Activated T-helper 1 cell treated with Interleukin-2 at 50 U/mL for 16 hours (primary cell): ENCODE results near the gene COL28A1.

Experiments used
- DNase-seq: peaks from one replicate; pipeline ENCODE4 v3.0.0-alpha.2; 2020; ENCODE audit warnings: low read depth

Gene COL28A1

DNA sequence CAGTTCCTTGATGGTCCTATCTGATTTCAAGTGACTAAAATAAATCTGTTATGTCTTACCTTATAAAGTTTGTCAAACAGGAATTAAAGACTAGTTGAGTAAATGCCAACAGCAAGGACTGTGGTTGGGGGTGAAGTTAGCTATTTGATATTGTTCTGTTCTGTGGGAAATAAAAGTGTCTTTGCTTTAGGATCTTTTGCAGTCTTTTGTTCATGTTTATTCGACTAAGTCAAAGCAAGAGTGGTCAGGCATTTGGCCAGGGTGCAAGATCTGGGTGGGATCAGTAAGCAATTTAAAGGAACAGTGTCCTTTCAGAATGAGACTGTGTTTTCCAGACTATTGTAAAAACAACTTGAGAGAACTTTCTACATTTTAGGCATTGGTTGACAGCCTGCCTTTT, at the start of gene COL28A1:
COL28A1 (minus strand) TSS at position 183 of the 400 bp plus-strand sequence. CDS start 2,998 bp downstream, outside the sequence.
- DNase-seq: no peak

DNA sequence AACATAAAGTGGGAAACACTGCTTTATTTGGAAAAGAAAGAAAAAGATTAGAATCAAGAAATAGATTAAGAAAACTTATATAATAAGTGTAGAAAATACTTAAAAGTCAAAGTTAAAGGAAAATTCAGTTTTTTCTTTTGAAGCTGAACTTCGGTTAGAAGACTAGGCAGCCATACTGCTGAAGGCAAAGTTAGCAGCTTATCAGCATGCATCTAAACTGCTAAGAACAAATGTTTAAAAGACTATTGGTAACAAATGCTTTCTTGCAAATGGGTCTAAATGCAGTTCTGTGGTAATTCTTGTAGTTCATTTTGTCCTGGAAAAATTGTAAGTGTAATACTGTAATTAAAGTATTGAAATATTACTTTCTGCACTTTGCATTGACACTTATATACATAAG, 49.0 kb upstream of the COL28A1 start:
- no peak for DNase-seq

DNA sequence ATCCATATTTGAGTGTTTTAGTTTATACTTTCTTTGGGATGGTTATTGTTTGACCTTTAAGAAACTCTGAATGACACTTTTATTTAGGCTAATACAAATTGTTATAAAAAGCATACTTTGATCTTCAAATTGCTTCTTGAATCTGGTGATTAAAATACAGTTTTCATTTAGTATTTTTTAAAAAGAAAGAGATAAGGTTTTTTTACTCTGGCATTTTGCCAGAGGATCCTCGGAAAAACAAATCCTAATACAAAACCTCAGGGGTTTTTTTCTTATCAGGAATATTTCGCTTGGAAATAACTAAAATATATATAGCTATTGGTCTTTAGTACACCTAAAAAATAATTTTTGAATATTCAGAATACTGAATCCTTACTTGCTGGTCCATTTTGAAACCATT, 48.1 kb upstream of the COL28A1 start:
- no peak for DNase-seq

DNA sequence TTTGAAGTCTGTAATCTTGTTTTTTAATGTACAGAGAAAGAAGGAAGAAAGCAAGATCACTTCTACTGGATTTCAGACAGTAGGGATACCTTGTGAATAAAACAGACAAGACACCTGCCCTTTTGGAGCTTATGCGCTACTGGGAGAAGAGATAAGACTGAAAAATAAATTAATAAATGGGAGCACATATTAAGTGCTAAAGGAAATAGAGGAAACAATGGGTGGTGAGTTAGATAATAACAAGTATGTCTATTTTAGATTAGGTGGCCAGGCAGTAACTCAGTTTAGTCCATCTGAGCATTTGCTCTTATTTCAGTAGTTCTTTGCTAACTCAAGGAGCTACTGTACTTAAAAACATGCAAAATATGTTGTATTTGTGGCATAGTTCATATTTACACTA, 46.9 kb upstream of the COL28A1 start:
- DNase-seq: no peak

DNA sequence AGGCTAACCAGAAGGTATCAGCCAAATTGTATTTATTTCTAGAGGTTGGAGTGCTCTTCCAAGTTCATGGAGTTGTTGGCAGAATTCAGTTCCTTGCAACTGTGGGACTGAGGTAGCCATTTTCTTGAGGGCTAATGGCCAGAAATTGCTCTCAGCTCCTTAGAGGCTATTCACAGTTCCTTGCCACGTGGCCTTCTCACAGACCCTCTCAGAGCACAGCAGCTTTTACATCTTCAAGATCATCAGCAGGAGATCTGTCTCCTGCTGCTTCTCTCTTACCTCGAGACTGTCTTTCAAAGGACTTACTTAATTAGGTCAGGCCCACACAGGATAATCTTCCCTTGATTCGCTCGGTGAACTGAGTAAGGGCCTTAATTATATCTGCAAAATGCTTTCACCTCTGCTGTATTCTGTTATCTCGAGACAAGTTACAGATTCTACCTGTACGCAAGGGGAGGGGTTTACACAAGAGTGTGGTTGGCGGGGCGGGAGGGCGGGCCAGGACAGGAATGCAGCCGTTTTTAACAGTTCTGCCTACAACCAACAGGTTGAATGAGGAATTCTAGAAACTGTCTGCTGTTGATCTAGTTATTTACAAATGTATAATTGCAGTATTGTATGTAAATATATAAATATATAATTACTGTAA, 46.0 kb upstream of the COL28A1 start:
- DNase-seq: no peak

DNA sequence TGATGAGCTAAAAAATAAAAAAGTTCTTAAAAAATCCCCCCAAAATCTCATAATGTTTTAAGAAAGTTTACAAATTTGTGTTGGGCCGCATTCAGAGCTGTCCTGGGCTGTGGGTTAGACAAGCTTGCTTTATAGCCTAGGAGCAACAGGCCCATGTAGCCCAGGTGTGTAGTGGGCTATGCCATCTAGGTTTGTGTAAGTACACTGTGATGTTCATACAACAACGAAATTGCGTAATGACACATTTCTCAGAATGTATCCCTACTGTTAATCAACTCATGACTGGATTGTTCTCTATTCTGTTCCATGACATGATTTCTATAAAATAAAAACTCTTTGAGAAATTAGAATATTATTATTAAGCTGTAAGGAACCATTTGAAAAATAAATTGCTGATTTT, 44.0 kb upstream of the COL28A1 start:
- DNase-seq: no peak

DNA sequence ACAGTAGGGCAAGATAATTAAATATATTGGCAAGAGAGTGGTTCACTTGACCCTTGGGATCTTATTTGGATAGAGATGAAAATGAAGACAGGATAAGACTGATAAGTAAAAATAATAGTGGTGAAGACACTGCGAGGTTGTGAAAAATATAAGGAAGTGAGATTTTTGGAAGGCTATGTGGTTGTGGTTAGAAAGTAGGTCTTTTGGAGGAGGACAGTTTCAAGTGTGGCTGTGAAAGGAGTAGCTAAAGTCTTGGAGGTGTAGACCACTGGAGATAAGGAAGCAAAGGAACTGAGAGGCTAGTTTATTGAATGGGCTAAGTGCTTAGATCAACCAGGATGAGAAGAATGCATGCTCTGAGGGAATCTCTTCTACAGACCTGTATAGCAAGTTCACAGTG, 42.2 kb upstream of the COL28A1 start:
- no peak for DNase-seq

DNA sequence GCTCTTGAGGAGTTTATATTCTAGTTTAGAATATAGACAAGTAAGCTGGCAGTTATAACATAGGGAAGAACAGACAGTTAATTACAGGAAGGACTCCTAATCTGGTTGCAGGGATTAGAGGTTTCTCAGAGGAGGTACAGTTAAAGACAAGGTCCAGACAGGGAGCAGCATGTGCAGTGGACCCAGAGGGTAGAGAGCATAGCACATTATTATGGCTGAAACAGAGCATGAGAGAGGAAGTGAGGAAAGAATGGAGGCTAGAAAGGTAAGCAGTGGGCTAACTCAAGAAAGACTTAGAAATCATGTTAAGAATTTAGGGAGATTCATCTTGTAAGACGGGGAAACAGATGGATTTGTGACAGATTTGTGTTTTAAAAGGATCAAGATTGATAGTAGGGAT, 40.7 kb upstream of the COL28A1 start:
- no peak for DNase-seq

DNA sequence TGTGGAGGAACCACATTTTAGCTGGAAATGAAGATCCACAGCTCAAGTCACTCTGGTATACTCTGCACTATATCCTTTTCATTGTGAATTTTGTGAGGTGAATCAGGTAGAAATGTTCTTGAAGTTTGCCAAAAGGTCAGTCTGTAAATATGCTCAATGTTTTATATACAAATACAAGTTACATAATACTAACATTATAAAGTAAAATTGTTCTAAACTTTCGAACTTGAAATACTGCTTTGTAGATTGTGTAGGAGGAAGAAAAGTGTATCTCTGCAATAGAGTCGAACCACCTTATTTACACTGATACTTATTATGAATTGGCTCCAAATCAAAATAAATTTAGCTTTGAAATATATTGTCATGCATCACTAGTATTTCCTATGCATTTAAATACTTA, 38.0 kb upstream of the COL28A1 start:
- DNase-seq: no peak

DNA sequence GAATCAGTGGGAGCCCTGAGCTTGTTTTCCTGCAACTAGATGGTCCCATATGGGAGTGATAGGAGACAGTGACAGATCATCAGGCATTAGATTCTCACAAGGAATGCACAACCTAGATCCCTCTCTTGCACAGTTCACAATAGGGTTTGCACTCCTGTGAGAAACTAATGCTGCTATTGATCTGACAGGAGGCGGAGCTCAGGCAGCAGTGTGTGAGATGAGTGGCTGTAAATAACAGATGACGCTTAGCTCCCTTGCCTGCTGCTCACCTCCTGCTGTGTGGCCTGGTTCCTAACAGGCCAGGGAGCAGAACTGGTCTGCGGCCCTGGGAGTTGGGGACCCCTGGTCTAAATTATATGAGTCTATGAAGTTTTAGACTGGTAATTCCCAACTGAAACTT, 34.9 kb upstream of the COL28A1 start:
- no peak for DNase-seq

DNA sequence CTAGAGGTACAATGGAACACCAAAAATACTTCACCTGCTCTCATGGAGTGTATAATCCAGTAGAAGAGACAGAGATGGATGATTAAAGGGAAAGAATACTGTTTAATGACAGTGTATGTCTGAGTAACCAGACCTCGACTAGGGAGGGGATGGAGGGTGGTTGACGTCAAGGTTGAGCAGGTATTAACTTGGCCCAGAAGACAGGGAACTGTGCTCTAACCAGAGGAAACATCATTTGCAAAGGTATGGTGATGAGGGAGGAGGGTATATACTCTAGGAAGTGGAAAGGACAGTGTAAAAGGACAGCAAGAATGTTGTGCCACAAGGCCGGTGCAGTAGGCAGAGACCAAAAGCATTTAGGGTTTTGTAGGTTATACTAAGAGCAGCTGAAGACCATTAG, 33.9 kb upstream of the COL28A1 start:
- DNase-seq: no peak

DNA sequence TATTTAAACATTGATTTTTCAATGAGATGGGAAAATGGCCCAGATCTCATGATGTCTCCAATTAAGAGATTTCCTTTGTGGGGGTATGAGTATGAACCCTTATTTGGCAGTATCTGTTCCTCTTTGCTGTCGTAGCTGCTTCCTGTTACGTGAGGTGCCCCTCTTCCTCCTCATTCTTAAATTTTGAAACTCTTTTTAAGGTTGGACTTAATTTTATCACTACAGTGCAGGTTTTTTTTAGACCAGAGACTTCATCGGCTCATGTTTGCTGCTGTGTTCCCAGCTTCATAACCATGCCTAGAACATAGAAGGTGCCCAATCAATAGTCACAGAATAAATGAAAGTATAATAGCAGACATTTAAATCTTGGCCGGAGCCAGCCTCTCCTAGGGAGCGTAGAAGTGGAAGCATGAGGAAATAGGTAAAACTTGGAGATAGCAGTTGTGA, 33.4 kb upstream of the COL28A1 start:
- no peak for DNase-seq

DNA sequence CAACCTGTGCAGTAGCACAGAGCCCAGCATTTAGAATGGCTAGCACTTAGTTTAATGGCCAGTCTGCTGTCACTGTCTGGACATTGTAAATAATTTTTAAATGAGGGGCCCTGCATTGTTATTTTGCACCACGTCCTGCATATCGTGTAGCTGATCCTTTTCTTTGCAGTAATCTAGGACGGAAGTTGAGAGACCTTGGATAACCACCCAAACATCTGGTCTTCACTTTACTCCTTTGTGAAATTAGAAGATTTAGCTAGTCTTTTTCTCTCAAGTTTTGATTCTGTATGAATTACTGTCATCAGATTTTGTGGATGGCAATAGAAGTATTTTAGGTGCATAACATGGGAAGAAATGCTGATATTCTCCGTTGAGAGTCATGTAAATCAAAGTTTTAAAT, 32.9 kb upstream of the COL28A1 start:
- DNase-seq: no peak

DNA sequence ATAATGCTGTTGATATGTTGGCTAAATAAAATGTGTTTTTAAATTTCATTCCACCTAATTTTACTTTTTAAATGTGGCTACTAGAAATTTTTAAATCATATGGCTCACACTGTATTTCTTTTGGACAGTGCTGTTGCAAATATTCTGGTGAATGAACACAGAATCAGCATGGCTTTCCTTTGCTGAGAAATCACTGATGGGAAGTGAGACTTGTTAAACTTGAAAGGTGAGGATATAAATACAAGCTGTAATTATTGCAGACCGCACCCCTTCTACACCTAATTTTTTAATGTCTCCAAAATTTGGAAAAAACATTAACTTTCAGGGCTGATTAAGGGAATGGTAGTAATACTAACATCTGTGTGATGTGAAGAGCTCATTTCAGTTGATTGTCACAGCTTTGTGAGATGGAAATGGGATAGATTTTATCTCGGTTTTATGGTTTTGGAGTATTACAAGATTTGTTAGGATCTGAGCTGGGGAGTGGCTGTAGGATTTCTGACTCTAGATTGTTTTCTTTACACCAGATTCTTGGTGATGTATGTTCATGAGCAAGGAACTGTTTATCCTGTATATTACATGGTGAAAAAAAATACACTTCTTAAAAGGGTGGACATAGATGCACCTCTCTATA, 32.3 kb upstream of the COL28A1 start:
- no peak for DNase-seq

DNA sequence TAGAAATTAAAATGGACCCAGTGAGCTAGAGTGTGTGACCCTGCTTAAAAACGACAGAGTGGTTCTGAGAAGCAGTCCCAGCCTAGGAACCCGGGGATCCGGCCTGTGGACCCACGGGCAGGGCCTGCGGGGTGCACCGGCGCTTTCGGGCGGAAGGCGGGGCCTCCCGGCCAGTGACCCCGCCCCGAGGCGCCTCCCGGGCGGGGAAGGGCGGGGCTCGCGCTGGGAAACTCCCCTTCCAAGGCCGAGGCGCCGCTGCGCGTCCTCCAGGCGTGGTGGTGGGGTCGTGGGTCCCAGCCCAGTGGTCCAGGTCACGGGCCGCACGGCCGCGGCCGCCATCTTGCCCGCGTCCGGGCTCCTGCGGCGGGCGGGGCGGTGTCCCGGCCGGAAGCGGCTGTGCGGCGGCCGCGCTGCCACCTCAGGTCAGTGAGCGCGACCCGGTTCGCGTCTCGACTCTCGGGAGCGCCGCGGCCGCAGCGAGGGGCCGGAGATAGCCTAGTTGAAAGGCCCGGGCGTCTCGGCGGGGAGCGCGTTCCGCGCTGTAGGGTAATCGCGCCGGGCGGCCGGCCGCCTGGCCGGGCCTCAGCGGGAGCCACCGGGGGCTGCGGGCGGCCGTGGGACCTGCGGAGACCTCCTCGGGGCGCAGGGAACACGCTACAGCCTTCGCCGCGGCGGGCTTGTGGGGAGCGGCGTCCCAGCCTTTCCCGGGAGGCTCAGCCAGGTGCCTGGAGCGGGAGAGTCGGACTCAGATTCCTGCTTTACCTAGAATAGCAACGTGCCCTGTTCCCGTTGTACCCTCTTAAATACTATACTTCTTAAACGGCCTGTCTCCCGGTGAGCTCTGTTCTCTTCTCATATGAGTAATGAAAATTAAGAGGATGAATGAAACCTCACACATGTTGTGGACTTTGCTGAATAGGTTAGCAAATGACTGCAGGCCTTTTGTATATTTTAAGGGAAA, 31.3 kb upstream of the COL28A1 start, which contains the start of gene MIOS:
MIOS (plus strand) TSS at position 234 of the 961 bp plus-strand sequence. CDS start 5,592 bp downstream, outside the sequence.
- peak; percentile 74 for DNase-seq

DNA sequence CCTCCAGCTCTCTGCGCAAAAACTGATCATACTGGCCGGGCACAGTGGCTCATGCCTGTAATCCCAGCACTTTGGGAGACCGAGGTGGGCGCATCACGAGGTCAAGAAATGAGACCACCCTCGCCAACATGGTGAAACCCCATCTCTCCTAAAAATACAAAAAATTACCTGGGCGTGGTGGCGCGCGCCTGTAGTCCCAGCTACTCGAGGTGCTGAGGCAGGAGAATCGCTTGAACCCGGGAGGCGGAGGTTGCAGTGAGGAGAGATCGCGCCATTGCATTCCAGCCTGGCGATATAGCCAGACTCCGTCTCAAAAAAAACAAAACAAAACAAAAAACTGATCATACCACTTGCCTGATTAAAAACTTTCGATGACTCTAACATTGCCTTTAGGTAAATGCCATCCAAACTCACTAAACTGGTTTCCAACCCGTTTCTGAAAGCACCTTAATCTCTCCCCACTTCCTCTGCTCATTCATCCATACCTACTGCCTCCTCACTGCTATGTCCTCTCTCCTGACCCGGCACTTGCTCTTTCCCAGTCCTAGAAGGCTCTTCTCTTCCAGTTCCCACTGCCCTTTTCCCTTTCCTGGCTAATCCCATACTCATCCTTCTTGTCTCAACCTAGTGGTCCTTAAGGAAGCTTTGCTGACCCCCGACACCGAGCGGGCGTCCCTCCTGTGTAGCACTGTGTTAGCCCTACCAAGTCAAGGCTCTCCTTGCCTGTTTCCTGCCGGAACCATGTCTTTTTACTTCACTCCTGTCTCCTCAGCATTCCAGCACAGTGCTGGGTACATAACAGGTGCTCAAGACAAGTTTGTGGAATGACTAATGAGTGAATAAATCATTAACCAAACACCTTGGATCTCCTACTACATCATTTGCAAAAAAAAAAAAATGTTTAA, 30.3 kb upstream of the COL28A1 start:
- DNase-seq: no peak

DNA sequence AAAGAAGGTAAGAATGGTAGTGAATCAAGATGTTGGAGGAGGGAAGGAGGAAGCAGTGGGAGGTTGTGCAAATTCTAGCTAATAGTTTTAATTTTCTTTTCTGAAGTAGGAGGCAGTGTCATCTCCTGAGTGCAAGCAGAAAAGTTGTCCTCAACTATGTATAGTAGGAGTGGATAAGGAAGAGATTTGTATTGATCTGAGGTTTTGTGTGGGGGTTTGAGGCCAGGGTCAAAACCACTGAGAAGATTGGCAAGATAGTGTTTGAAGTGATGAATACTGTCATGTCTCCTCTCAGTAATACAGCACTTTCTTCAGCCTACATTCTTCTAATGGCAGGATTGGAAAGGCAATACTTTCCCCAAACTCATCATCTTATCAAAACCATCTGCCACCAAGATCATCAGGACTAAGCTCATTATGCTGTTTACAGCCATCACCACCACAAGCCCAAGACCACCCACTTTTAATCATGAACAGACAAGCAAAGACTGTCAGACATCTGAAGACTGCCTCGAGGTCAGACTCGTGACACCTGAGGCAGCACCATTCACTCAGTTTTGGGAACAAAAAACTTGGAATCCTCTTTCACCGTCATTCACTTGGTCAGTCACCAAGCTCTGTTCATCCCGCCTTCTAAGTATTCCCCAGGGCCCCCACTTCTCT, 29.5 kb upstream of the COL28A1 start:
- no peak for DNase-seq

DNA sequence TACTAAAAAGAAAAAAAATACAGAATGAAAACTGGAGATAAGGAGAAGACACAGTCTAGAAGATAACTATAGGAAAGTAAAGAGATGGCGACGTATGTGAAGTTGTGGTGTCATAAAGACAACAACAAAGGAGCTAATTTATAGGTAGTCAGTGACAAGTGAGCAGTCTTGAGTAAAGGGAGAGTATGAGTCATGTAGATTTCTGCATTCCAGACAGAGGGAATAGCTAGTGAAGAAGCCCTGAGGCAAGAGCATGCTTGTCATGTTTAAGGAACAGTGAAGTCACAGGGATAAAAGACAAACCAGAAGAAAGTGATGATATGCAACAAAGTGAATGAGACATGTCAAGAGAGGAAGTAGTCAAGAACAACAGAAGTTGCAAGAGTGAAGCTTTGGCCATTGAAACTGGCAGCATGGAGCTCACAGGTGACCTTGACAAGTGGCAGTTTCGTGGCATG, 28.7 kb upstream of the COL28A1 start:
- no peak for DNase-seq

DNA sequence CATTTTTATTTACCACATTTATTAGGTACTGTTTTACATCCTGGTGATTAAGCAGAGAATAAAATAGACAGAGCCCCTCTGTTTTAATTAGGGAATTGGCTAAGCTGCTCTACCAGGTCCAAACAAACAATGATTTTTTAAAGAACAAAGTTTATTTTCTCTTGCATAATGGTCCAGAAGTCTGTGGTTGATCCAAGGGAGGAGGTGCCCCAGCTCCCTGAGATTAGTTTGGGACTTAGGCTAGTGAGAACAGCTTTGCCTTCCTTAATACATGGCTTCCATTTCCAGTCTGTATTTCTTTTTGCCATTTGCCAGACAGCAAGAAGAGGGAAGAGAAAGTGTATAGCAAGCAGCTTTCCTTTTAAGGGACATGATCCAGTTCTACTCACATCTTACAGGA, 28.1 kb upstream of the COL28A1 start:
- no peak for DNase-seq

DNA sequence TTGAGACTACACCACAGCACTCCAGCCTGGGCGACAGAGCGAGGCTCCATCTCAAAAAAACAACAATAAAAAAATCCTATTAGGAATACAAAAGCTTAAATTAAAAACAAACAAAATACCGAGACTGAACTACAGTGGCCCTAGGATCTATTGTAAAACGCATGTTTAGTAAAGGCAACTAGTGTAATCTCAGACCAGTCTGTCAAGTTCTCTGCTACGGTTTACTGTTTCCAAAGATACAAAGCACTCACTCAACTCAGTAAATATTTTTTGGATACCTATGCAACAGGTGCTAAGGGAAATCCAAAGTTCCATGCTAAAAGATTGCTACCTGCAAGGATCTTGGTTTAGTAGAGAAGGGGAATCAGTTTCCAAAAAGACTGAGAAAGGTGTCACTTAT, 27.6 kb upstream of the COL28A1 start:
- no peak for DNase-seq

DNA sequence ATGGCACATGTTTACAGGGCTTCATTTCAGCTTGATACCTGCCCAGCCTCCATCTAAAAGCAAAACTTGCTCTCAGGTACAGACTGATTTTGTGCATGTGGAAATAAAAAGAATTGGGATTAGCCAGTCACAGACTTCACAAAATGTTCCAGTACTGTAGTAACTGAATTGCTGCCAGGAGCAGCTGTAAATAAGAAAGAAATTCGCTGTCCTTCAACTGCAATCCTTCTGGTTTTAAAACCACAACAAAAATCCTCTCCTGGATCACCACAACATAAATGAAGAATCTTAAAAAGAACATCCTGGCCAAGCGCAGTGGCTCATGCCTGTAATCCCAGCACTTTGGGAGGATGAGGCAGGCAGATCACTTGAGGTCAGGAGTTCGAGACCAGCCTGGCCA, 27.1 kb upstream of the COL28A1 start:
- no peak for DNase-seq
